HEK293 (cell line): ENCODE measurements around the gene PPP4C.

Experiments
- ATF2 ChIP-seq: fragments of 450-650 bp; formaldehyde crosslinking; IDR thresholded peaks from 2 replicates; pipeline ENCODE4 v1.5.1; 2016; ENCODE audit warnings: missing biosample characterization, missing genetic modification characterization, low read depth
- CTCF ChIP-seq: fragments of 450-650 bp; formaldehyde crosslinking; IDR thresholded peaks from 2 replicates; pipeline ENCODE4 v1.5.1; 2016; ENCODE audit warnings: missing biosample characterization, missing genetic modification characterization
- PATZ1 ChIP-seq: fragments of 450-650 bp; formaldehyde crosslinking; IDR thresholded peaks from 2 replicates; pipeline ENCODE4 v1.5.1; 2016; ENCODE audit warnings: missing biosample characterization, missing genetic modification characterization
- SCRT2 ChIP-seq: fragments of 450-650 bp; formaldehyde crosslinking; IDR thresholded peaks from 2 replicates; pipeline ENCODE4 v1.5.1; 2016; ENCODE audit warnings: missing biosample characterization, missing genetic modification characterization
- ZNF184 ChIP-seq: fragments of 450-650 bp; IDR thresholded peaks from 2 replicates; pipeline ENCODE4 v1.5.1; 2018; ENCODE audit warnings: missing biosample characterization, mild to moderate bottlenecking, missing genetic modification characterization
- ZNF223 ChIP-seq: fragments of 450-650 bp; formaldehyde crosslinking; IDR thresholded peaks from 2 replicates; pipeline ENCODE4 v1.5.1; 2016; ENCODE audit warnings: missing biosample characterization, missing genetic modification characterization
- ZNF24 ChIP-seq: fragments of 450-650 bp; formaldehyde crosslinking; IDR thresholded peaks from 2 replicates; pipeline ENCODE4 v1.5.1; 2016; ENCODE audit warnings: missing biosample characterization, missing genetic modification characterization
- ZNF274 ChIP-seq, 2 experiments: fragments of 200-500 bp in 1 of 2; fragments of 450-650 bp in 1 of 2; sonication (Bioruptor generic) in 1 of 2; formaldehyde crosslinking in 1 of 2; IDR thresholded peaks; 2 replicates each; pipeline versions ENCODE4 v1.5.1 to v1.6.1; 2014 to 2016; ENCODE audit warnings: borderline replicate concordance in 1 of 2, inconsistent platforms in 1 of 2, low read length in 1 of 2, missing biosample characterization in 1 of 2, missing genetic modification characterization in 1 of 2
- ZNF561 ChIP-seq: fragments of 450-650 bp; IDR thresholded peaks from 2 replicates; pipeline ENCODE4 v1.5.1; 2018; ENCODE audit warnings: missing biosample characterization, missing genetic modification characterization, borderline replicate concordance
- ZNF639 ChIP-seq: fragments of 450-650 bp; formaldehyde crosslinking; IDR thresholded peaks from 2 replicates; pipeline ENCODE4 v1.5.1; 2016; ENCODE audit warnings: missing biosample characterization, missing genetic modification characterization
- ZNF670 ChIP-seq: fragments of 450-650 bp; formaldehyde crosslinking; IDR thresholded peaks from 2 replicates; pipeline ENCODE4 v1.5.1; 2016; ENCODE audit warnings: missing biosample characterization, missing genetic modification characterization, low read depth
- ZSCAN23 ChIP-seq: fragments of 450-650 bp; formaldehyde crosslinking; IDR thresholded peaks from 2 replicates; pipeline ENCODE4 v1.5.1; 2016; ENCODE audit warnings: missing biosample characterization, missing genetic modification characterization

GRCh38 chr16:30085247-30085646, 9.5 kb downstream of the PPP4C start:
- TF ChIP-seq CTCF (no peak), ZNF639 (no peak), ZNF223 (tag by site-specific recombination) (no peak), PATZ1 (no peak), ATF2 (tag by site-specific recombination) (no peak), ZNF24 (tag by site-specific recombination) (no peak), ZNF670 (tag by site-specific recombination) (no peak), ZSCAN23 (tag by site-specific recombination) (no peak), ZNF561 (tag by site-specific recombination) (no peak), ZNF184 (no peak), SCRT2 (tag by site-specific recombination) (no peak), ZNF274 (IDR thresholded peaks at IDR 0.05; ENCODE audit: low read length) (no peak), ZNF274 (tag by site-specific recombination; IDR thresholded peaks at IDR 0.05; ENCODE audit: borderline replicate concordance) (no peak)
